A673 (cell line): ENCODE measurements around the gene MED27. TPM values are rescaled to one million over a fixed set of nuclear protein-coding genes. Genes with fewer than 3 reads are reported as not detected.

ENCODE experiments used
- BruUV-seq: library from RNA; stranded (reverse); fragments of 400-500 nt; replicated peaks from 2 replicates; lab custom pipeline; 2021; lab: Mats Ljungman, UMichigan
- CTCF ChIA-PET: fragments of 300-600 bp; sonication (Branson Sonifier 250); formaldehyde crosslinking; loops from one replicate; lab custom pipeline; 2022; ENCODE audit warnings: antibody characterized with exemption; lab: Charles Lee
- POLR2A ChIA-PET: fragments of 300-600 bp; sonication (Branson Sonifier 250); formaldehyde crosslinking; loops from one replicate; lab custom pipeline; 2022; ENCODE audit warnings: antibody characterized with exemption; ENCODE audit not compliant: low non-redundant PET; lab: Charles Lee
- DNase-seq: peaks from one replicate; pipeline ENCODE4 v3.0.0-alpha.2; 2015; ENCODE audit warnings: low spot score
- H3K27ac ChIP-seq: fragments of 200-600 bp; sonication (generic); 2 replicates; pipeline ENCODE4 v1.5.1; 2016; ENCODE audit warnings: mixed run types, low read depth, mild to moderate bottlenecking, mixed read lengths, antibody characterized with exemption, low read length; ENCODE audit not compliant: poor library complexity, severe bottlenecking
- H3K27me3 ChIP-seq: fragments of 200-600 bp; sonication (generic); replicated peaks from 2 replicates; pipeline ENCODE4 v1.6.1; 2017; ENCODE audit warnings: mixed run types, low read depth, mild to moderate bottlenecking, mixed read lengths, antibody characterized with exemption, low read length; ENCODE audit not compliant: insufficient read depth, poor library complexity
- H3K36me3 ChIP-seq: fragments of 200-600 bp; sonication (generic); 2 replicates; pipeline ENCODE4 v1.6.1; 2016; ENCODE audit warnings: mixed run types, mild to moderate bottlenecking, mixed read lengths, antibody characterized with exemption, low read length; ENCODE audit not compliant: insufficient read depth, poor library complexity, severe bottlenecking
- H3K4me1 ChIP-seq: fragments of 200-600 bp; sonication (generic); 2 replicates; pipeline ENCODE4 v1.6.1; 2017; ENCODE audit warnings: mixed run types, mild to moderate bottlenecking, mixed read lengths, antibody characterized with exemption, low read length; ENCODE audit not compliant: insufficient read depth, poor library complexity, severe bottlenecking
- H3K4me3 ChIP-seq: fragments of 200-600 bp; sonication (generic); 2 replicates; pipeline ENCODE4 v1.5.1; 2016; ENCODE audit warnings: low read depth, mixed run types, mild to moderate bottlenecking, mixed read lengths, low read length; ENCODE audit not compliant: poor library complexity, severe bottlenecking
- H3K9me3 ChIP-seq: fragments of 200-600 bp; sonication (generic); 2 replicates; pipeline ENCODE4 v1.6.1; 2016; ENCODE audit warnings: mixed run types, low read depth, mild to moderate bottlenecking, mixed read lengths, antibody characterized with exemption, low read length; ENCODE audit not compliant: poor library complexity, severe bottlenecking
- CTCF ChIP-seq: fragments of 300-800, 200-600 bp; sonication (generic); conservative IDR thresholded peaks from 2 replicates; pipeline ENCODE4 v1.5.1; 2017; ENCODE audit warnings: low read depth, mild to moderate bottlenecking, antibody characterized with exemption, low read length, moderate library complexity, mixed read lengths
- EZH2 ChIP-seq: fragments of 200-600 bp; sonication (generic); IDR thresholded peaks from 2 replicates; pipeline ENCODE4 v1.6.1; 2017; ENCODE audit warnings: borderline replicate concordance, low read depth, mild to moderate bottlenecking, mixed read lengths, antibody characterized with exemption, low read length; ENCODE audit not compliant: poor library complexity, severe bottlenecking
- intact Hi-C: fragments of 100-400 bp; cut with micrococcal nuclease; formaldehyde crosslinking; loops from one replicate; pipeline ENCODE4 v1.10.0; 2022; ENCODE audit not compliant: unreplicated experiment
- total RNA-seq: library from RNA; stranded (reverse); gene quantifications from 2 replicates; pipeline ENCODE4 v1.2.3, GENCODE V29; 2021

The MED27 gene
- total RNA-seq, 1 experiment from 2014 or later = 45.4 TPM

DNA sequence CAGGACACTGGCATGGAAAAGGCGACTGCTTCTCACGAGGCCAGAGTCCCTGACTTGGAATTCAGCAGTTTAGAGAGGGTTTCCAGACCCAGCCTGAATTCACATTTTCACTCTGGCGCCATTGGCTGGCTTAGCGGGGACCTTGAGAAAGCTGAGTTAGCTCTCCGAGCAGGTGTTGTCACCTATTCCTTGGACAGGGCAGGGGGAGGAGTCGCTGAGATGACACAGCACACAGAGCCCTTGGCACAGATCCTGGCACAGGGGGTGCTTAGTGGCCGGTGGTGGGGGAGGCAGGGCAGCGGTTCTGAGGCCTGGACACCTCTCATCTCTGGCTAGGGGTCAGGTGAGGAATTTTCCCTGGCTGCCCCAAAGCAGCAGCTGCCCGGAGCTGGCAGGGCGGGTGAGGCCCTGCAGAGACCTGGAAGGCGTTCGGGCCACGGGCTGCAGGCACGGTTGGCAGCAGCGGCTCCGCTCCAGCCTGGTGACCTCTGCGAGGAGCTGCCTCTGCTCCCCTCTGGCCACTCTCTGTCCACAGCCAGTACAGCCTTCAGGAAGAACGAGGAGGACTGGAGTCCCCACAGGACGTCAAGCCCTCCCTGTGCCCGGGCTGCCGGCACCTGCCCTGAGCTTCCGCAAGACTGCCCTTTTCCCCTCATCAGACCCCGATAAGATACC, 267.4 kb downstream of the MED27 start:
- ChIA-PET POLR2A (no interaction called here), CTCF (interaction anchor here (0.8 kb wide), 1 partner anchor 55 kb away, joined by 7 read pairs; no protein-coding TSS in a partner anchor)
- Histone ChIP-seq H3K27ac (no peak overlapping the region), H3K4me3 (no peak overlapping the region), H3K27me3 (peaks cover 36% of the 10 kb centered on the region), H3K4me1 (no peaks in the 10 kb centered on the region), H3K36me3 (no peaks in the 10 kb centered on the region), H3K9me3 (no peaks in the 10 kb centered on the region)
- intact Hi-C loops = no loop called here
- BruUV-seq = no TSS peak
- no peak for TF ChIP-seq EZH2
- no peak for TF ChIP-seq CTCF
- DNase-seq = no peak

DNA sequence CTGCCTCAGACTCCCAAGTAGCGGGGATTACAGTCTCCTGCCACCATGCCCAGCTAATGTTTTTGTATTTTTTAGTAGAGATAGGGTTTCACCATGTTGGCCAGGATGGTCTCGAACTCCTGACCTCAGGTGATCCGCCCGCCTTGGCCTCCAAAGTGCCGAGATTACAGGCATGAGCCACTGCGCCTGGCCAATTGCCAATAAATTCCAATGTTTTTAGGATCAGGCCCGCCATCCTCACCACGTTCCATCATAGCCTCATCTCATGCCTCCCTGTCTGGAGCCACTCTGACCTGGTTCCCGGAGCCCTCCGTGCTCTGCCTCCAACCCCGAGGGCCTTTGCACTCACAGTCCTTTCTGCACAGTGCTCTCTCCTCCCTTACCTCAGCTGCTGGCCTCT, 268.3 kb downstream of the MED27 start:
- no peak overlapping the region for H3K27ac ChIP-seq
- no peak overlapping the region for H3K4me3 ChIP-seq
- ChIA-PET POLR2A (no interaction called here), CTCF (interaction anchor here (0.7 kb wide), 1 partner anchor 60 kb away, joined by 5 read pairs; no protein-coding TSS in a partner anchor)
- H3K36me3 ChIP-seq = no peaks in the 10 kb centered on the region
- no peaks in the 10 kb centered on the region for H3K9me3 ChIP-seq
- H3K4me1 ChIP-seq = no peaks in the 10 kb centered on the region
- TF ChIP-seq CTCF = no peak
- TF ChIP-seq EZH2 = no peak
- intact Hi-C loops = no loop called here
- BruUV-seq = no TSS peak
- peaks cover 29% of the 10 kb centered on the region for H3K27me3 ChIP-seq
- DNase-seq = no peak

GRCh38 chr9:131810351-131811170, 269.1 kb downstream of the MED27 start:
- H3K27ac ChIP-seq = no peak overlapping the region
- DNase-seq = no peak
- intact Hi-C loops = no loop called here
- no peak overlapping the region for H3K4me3 ChIP-seq
- H3K4me1 ChIP-seq = no peaks in the 10 kb centered on the region
- no TSS peak for BruUV-seq
- POLR2A ChIA-PET = no interaction called here
- peaks cover 20% of the 10 kb centered on the region for H3K27me3 ChIP-seq
- TF ChIP-seq CTCF (no peak), EZH2 (no peak)
- no peaks in the 10 kb centered on the region for H3K9me3 ChIP-seq
- H3K36me3 ChIP-seq = no peaks in the 10 kb centered on the region
- CTCF ChIA-PET = no interaction called here

Other genes with a start within 250 kb of the MED27 start
- gene NTNG2, start 82.2 kb upstream of the MED27 start, total RNA-seq = 1.5 and 3.0 TPM in 2 replicates